Loucy (cell line): ENCODE results near the gene BTBD16.

Experiments used
- H2AFZ ChIP-seq: fragments of 200-600 bp; sonication (generic); 2 replicates; pipeline ENCODE4 v1.6.0; 2016; ENCODE audit warnings: antibody characterized with exemption, mild to moderate bottlenecking, low read length, moderate library complexity
- H3F3A ChIP-seq: fragments of 200-600 bp; 2 replicates; pipeline ENCODE4 v1.6.0; 2016; ENCODE audit warnings: antibody characterized with exemption, low read depth, mild to moderate bottlenecking
- H3K27me3 ChIP-seq: fragments of 200-600 bp; sonication (generic); 2 replicates; pipeline ENCODE4 v1.6.1; 2014; ENCODE audit warnings: low read length, mild to moderate bottlenecking; ENCODE audit not compliant: insufficient read depth, poor library complexity, severe bottlenecking
- H3K36me3 ChIP-seq: fragments of 200-600 bp; sonication (generic); 2 replicates; pipeline ENCODE4 v1.6.1; 2016; ENCODE audit warnings: low read length; ENCODE audit not compliant: insufficient read depth
- H3K4me1 ChIP-seq: fragments of 200-600 bp; sonication (generic); 2 replicates; pipeline ENCODE4 v1.5.1; 2014; ENCODE audit warnings: low read length, mild to moderate bottlenecking; ENCODE audit not compliant: insufficient read depth, poor library complexity, severe bottlenecking
- H3K4me2 ChIP-seq: fragments of 200-600 bp; sonication (generic); 2 replicates; pipeline ENCODE4 v1.6.0; 2014; ENCODE audit warnings: antibody characterized with exemption, low read length, low read depth, mild to moderate bottlenecking; ENCODE audit not compliant: poor library complexity, severe bottlenecking
- H3K4me3 ChIP-seq: fragments of 200-600 bp; sonication (generic); 2 replicates; pipeline ENCODE4 v1.5.1; 2014; ENCODE audit warnings: low read length, mild to moderate bottlenecking, mixed read lengths; ENCODE audit not compliant: poor library complexity, severe bottlenecking
- H3K79me2 ChIP-seq: fragments of 200-600 bp; sonication (generic); 2 replicates; pipeline ENCODE4 v1.6.1; 2014; ENCODE audit warnings: low read length; ENCODE audit not compliant: insufficient read depth
- H3K9ac ChIP-seq: fragments of 200-600 bp; sonication (generic); 2 replicates; pipeline ENCODE4 v1.6.0; 2014; ENCODE audit warnings: mild to moderate bottlenecking, low read depth, low read length, moderate library complexity; ENCODE audit not compliant: poor library complexity, severe bottlenecking
- H3K9me2 ChIP-seq: fragments of 200-600 bp; sonication (generic); replicated peaks from 2 replicates; pipeline ENCODE4 v1.6.1; 2016; ENCODE audit warnings: low read depth, low read length, mixed read lengths
- H3K9me3 ChIP-seq: fragments of 200-600 bp; sonication (generic); 2 replicates; pipeline ENCODE4 v1.6.1; 2014; ENCODE audit warnings: mild to moderate bottlenecking, antibody characterized with exemption, low read length, low read depth; ENCODE audit not compliant: insufficient read depth
- H4K20me1 ChIP-seq: fragments of 200-600 bp; sonication (generic); 2 replicates; pipeline ENCODE4 v1.6.0; 2014; ENCODE audit warnings: antibody characterized with exemption, low read length, mild to moderate bottlenecking; ENCODE audit not compliant: insufficient read depth, poor library complexity, severe bottlenecking
- CTCF ChIP-seq: fragments of 200-600 bp; sonication (generic); conservative IDR thresholded peaks from 2 replicates; pipeline ENCODE4 v1.5.1; 2014; ENCODE audit warnings: mild to moderate bottlenecking, antibody characterized with exemption, low read length
- EZH2phosphoT487 ChIP-seq: fragments of 200-600 bp; IDR thresholded peaks from 2 replicates; pipeline ENCODE4 v1.6.1; 2018; ENCODE audit warnings: antibody characterized with exemption, mild to moderate bottlenecking, moderate library complexity, borderline replicate concordance

The BTBD16 gene

GRCh38 chr10:122293961-122294380 lies 22.9 kb downstream of the BTBD16 start:
- Histone ChIP-seq H3K4me1 (no peaks in the 10 kb centered on the region), H3K9me3 (no peaks in the 10 kb centered on the region), H3K9ac (no peak overlapping the region), H2AFZ (no peak overlapping the region), H3F3A (no peaks in the 10 kb centered on the region), H3K4me3 (no peak overlapping the region), H3K27me3 (no peaks in the 10 kb centered on the region), H3K9me2 (no peaks in the 10 kb centered on the region), H3K79me2 (no peaks in the 10 kb centered on the region), H4K20me1 (no peaks in the 10 kb centered on the region), H3K4me2 (no peak overlapping the region), H3K36me3 (no peaks in the 10 kb centered on the region)
- TF ChIP-seq CTCF (no peak), EZH2phosphoT487 (no peak)

GRCh38 chr10:122294511-122295450 lies 23.7 kb downstream of the BTBD16 start:
- H3K79me2 ChIP-seq = no peaks in the 10 kb centered on the region
- no peak overlapping the region for H3K4me2 ChIP-seq
- no peaks in the 10 kb centered on the region for H3K9me2 ChIP-seq
- H3F3A ChIP-seq = no peaks in the 10 kb centered on the region
- no peaks in the 10 kb centered on the region for H3K36me3 ChIP-seq
- H3K4me3 ChIP-seq = no peak overlapping the region
- H3K9me3 ChIP-seq = no peaks in the 10 kb centered on the region
- H3K27me3 ChIP-seq = no peaks in the 10 kb centered on the region
- H2AFZ ChIP-seq = no peak overlapping the region
- no peak overlapping the region for H3K9ac ChIP-seq
- H4K20me1 ChIP-seq = no peaks in the 10 kb centered on the region
- TF ChIP-seq CTCF (no peak), EZH2phosphoT487 (no peak)
- H3K4me1 ChIP-seq = no peaks in the 10 kb centered on the region

- Histone ChIP-seq H3K9me3 (no peaks in the 10 kb centered on the region), H3K9ac (no peak overlapping the region), H2AFZ (no peak overlapping the region), H3K9me2 (no peaks in the 10 kb centered on the region), H3K4me3 (no peak overlapping the region), H3K4me1 (no peaks in the 10 kb centered on the region), H3K79me2 (no peaks in the 10 kb centered on the region), H3F3A (no peaks in the 10 kb centered on the region), H3K4me2 (no peak overlapping the region), H3K27me3 (no peaks in the 10 kb centered on the region), H4K20me1 (no peaks in the 10 kb centered on the region), H3K36me3 (no peaks in the 10 kb centered on the region)
- no peak for TF ChIP-seq CTCF
- no peak for TF ChIP-seq EZH2phosphoT487
Measured at GRCh38 chr10:122295451-122295809, 24.3 kb downstream of the BTBD16 start.
